Fibroblast of lung (primary cell): Measurements from ENCODE around the gene CCL20. TPM values are rescaled to one million over a fixed set of nuclear protein-coding genes. Genes with fewer than 3 reads are reported as not detected.

Experiments
- DNase-seq, 2 donors: peaks; one replicate each; pipeline versions ENCODE4 v3.0.0 to v3.0.0-alpha.2; 2010; ENCODE audit warnings: low read depth in 2 of 2
- H2AFZ ChIP-seq: 2 replicates; pipeline ENCODE4 v1.5.1; 2012; ENCODE audit warnings: low read length, control low read depth, inconsistent platforms
- H3K27ac ChIP-seq: 2 replicates; pipeline ENCODE4 v1.5.1; 2011; ENCODE audit warnings: low read length, control low read depth; ENCODE audit not compliant: insufficient read depth
- H3K27me3 ChIP-seq: 2 replicates; pipeline ENCODE4 v1.5.1; 2011; ENCODE audit warnings: mild to moderate bottlenecking, low read length; ENCODE audit not compliant: control insufficient read depth, insufficient read depth
- H3K36me3 ChIP-seq: 2 replicates; pipeline ENCODE4 v1.5.1; 2011; ENCODE audit warnings: low read length; ENCODE audit not compliant: control insufficient read depth, insufficient read depth
- H3K4me1 ChIP-seq: 2 replicates; pipeline ENCODE4 v1.5.1; 2011; ENCODE audit warnings: low read length; ENCODE audit not compliant: control insufficient read depth, insufficient read depth; ENCODE audit errors: extremely low read depth
- H3K4me2 ChIP-seq: 2 replicates; pipeline ENCODE4 v1.5.1; 2011; ENCODE audit warnings: low read length, control low read depth; ENCODE audit not compliant: insufficient read depth; ENCODE audit errors: extremely low read depth
- H3K4me3 ChIP-seq, 4 experiments: fragments of 200-600 bp in 1 of 4; sonication (generic) in 1 of 4; replicated peaks in 1 of 4; 2 replicates each; pipeline ENCODE4 v1.5.1; 2011 to 2016; ENCODE audit warnings: low read length in 4 of 4, low read depth in 3 of 4, mild to moderate bottlenecking in 3 of 4, control low read depth in 2 of 4, inconsistent platforms in 1 of 4, mixed read lengths in 1 of 4; ENCODE audit not compliant: insufficient read depth in 1 of 4; ENCODE audit errors: control extremely low read depth in 1 of 4
- H3K79me2 ChIP-seq: 2 replicates; pipeline ENCODE4 v1.5.1; 2012; ENCODE audit warnings: mild to moderate bottlenecking, low read length, inconsistent platforms; ENCODE audit not compliant: control insufficient read depth, insufficient read depth
- H3K9ac ChIP-seq: 2 replicates; pipeline ENCODE4 v1.5.1; 2011; ENCODE audit warnings: mild to moderate bottlenecking, low read length, control low read depth; ENCODE audit not compliant: insufficient read depth
- H3K9me3 ChIP-seq: 2 replicates; pipeline ENCODE4 v1.5.1; 2012; ENCODE audit warnings: low read depth, low read length; ENCODE audit not compliant: control insufficient read depth, insufficient read depth
- H4K20me1 ChIP-seq: 2 replicates; pipeline ENCODE4 v1.5.1; 2011; ENCODE audit warnings: low read length; ENCODE audit not compliant: control insufficient read depth, insufficient read depth; ENCODE audit errors: extremely low read depth
- CTCF ChIP-seq, 2 donors: IDR thresholded peaks in 1 of 2; conservative IDR thresholded peaks in 1 of 2; 1 replicate in 1 of 2; 2 replicates in 1 of 2; pipeline ENCODE4 v1.5.1; 2011 to 2012; ENCODE audit warnings: low read length in 2 of 2, control low read depth in 1 of 2, inconsistent platforms in 1 of 2, low read depth in 1 of 2, mild to moderate bottlenecking in 1 of 2
- EZH2 ChIP-seq: IDR thresholded peaks from 2 replicates; pipeline ENCODE4 v1.5.1; 2012; ENCODE audit warnings: low read length, control low read depth, mild to moderate bottlenecking; ENCODE audit errors: missing control alignments
- polyA plus RNA-seq, 2 donors: library from polyadenylated mRNA; depleted of rRNA in 1 of 2; stranded (reverse) in 1 of 2; unstranded in 1 of 2; fragments of >200 nt; gene quantifications; 2 replicates each; pipeline ENCODE4 v1.2.1, GENCODE V29; 2011 to 2012; ENCODE audit warnings: missing spikeins in 1 of 2
- total RNA-seq: library from RNA; depleted of rRNA; stranded (reverse); fragments of >200 nt; gene quantifications from 2 replicates; pipeline ENCODE4 v1.2.1, GENCODE V29; 2014

Gene CCL20
- total and polyA plus RNA-seq, 2 donors (not counting 1 experiment from before 2014, with no cell fraction given), result 0.23 TPM; not detected in 1

- H3K27me3 ChIP-seq, result no peaks in the 10 kb centered on the region
- H3K27ac ChIP-seq, result no peak overlapping the region
- H3K4me2 ChIP-seq, result no peak overlapping the region
- DNase-seq, result no peak
- no peak overlapping the region for H3K4me3 ChIP-seq
- no peaks in the 10 kb centered on the region for H3K36me3 ChIP-seq
- no peaks in the 10 kb centered on the region for H3K9me3 ChIP-seq
- TF ChIP-seq EZH2 (no peak), CTCF (conservative IDR thresholded peaks at IDR 0.05 in 1 of 2, IDR thresholded peaks at IDR 0.05 in 1 of 2; ENCODE audit: low read depth in 1 of 2, low read length in 2 of 2) (no peak)
- H4K20me1 ChIP-seq, result no peaks in the 10 kb centered on the region
- H3K9ac ChIP-seq, result no peak overlapping the region
- no peak overlapping the region for H2AFZ ChIP-seq
- H3K4me1 ChIP-seq, result no peaks in the 10 kb centered on the region
- H3K79me2 ChIP-seq, result no peaks in the 10 kb centered on the region
These were observed 45.8 kb upstream of the CCL20 start for GRCh38 chr2:227767830-227768229.

GRCh38 chr2:227772197-227772661 is 41.4 kb upstream of the CCL20 start:
- no peak for TF ChIP-seq CTCF (conservative IDR thresholded peaks at IDR 0.05 in 1 of 2, IDR thresholded peaks at IDR 0.05 in 1 of 2; ENCODE audit: low read depth in 1 of 2, low read length in 2 of 2)
- TF ChIP-seq EZH2, result no peak
- DNase-seq, result no peak
- H4K20me1 ChIP-seq, result no peaks in the 10 kb centered on the region
- H3K4me2 ChIP-seq, result no peak overlapping the region
- no peak overlapping the region for H3K27ac ChIP-seq
- no peaks in the 10 kb centered on the region for H3K27me3 ChIP-seq
- H3K36me3 ChIP-seq, result no peaks in the 10 kb centered on the region
- no peak overlapping the region for H3K4me3 ChIP-seq
- H3K9me3 ChIP-seq, result no peaks in the 10 kb centered on the region
- no peaks in the 10 kb centered on the region for H3K79me2 ChIP-seq
- H3K4me1 ChIP-seq, result no peaks in the 10 kb centered on the region
- H3K9ac ChIP-seq, result no peak overlapping the region
- H2AFZ ChIP-seq, result no peak overlapping the region

- no peaks in the 10 kb centered on the region for H3K4me1 ChIP-seq
- H3K9me3 ChIP-seq, result no peaks in the 10 kb centered on the region
- no peak for DNase-seq
- no peak overlapping the region for H3K4me3 ChIP-seq
- H3K27me3 ChIP-seq, result no peaks in the 10 kb centered on the region
- H2AFZ ChIP-seq, result no peak overlapping the region
- H3K79me2 ChIP-seq, result no peaks in the 10 kb centered on the region
- no peaks in the 10 kb centered on the region for H4K20me1 ChIP-seq
- no peak overlapping the region for H3K9ac ChIP-seq
- TF ChIP-seq CTCF (conservative IDR thresholded peaks at IDR 0.05 in 1 of 2, IDR thresholded peaks at IDR 0.05 in 1 of 2; ENCODE audit: low read depth in 1 of 2, low read length in 2 of 2) (no peak), EZH2 (no peak)
- H3K4me2 ChIP-seq, result no peak overlapping the region
- no peaks in the 10 kb centered on the region for H3K36me3 ChIP-seq
- H3K27ac ChIP-seq, result no peak overlapping the region
These were observed 40.7 kb upstream of the CCL20 start for GRCh38 chr2:227772932-227773331.
